ENCODE data around the gene CHN1. TPM values are rescaled to one million over a fixed set of nuclear protein-coding genes. Genes with fewer than 3 reads are reported as not detected.

Gene CHN1
- total RNA-seq, 4 donors from 2014 or later = 5.8 to 24.7 (median 9.3) TPM

DNA sequence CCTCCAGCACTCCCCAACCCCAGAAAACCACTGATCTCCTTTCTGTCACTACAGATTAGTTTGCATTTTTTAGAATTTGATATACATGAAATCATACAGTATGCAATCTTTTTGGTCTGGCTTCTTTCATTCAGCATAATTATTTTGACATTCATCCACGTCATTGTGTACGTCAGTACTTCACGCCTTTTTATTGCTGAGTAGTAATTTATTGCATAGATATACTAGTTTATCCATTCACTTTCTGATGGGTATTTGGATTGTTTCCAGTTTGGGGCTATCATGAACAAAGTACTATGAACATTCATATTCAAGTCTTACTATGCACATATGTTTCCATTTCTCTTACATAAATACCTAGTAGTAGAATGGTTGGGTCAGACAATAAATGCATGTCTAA, 20.1 kb upstream of the CHN1 start:
- TF ChIP-seq, protein P1, sequence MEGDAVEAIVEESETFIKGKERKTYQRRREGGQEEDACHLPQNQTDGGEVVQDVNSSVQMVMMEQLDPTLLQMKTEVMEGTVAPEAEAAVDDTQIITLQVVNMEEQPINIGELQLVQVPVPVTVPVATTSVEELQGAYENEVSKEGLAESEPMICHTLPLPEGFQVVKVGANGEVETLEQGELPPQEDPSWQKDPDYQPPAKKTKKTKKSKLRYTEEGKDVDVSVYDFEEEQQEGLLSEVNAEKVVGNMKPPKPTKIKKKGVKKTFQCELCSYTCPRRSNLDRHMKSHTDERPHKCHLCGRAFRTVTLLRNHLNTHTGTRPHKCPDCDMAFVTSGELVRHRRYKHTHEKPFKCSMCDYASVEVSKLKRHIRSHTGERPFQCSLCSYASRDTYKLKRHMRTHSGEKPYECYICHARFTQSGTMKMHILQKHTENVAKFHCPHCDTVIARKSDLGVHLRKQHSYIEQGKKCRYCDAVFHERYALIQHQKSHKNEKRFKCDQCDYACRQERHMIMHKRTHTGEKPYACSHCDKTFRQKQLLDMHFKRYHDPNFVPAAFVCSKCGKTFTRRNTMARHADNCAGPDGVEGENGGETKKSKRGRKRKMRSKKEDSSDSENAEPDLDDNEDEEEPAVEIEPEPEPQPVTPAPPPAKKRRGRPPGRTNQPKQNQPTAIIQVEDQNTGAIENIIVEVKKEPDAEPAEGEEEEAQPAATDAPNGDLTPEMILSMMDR (IDR thresholded peaks at IDR 0.05; ENCODE audit: low read depth) = no peak

DNA sequence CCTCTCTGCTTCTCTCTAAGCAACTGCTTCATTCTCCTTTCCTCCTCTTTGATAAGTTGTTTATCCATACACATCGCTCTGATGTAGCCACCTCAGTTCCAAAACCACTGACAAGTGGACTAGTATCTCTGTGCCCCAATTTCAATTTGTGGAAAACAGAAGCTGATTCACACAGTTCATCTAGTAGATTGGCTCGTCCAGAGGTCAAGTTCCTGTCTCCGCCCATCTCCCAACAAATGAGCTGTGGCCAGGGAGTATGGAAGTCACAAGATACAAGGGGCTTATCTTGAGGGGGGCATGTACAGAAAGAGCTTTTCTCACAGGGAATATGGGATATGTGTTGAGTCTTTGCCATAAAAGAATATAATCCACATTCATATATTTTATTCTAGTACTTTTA, 17.7 kb upstream of the CHN1 start:
- TF ChIP-seq, protein P1 (IDR thresholded peaks at IDR 0.05; ENCODE audit: low read depth) = no peak

DNA sequence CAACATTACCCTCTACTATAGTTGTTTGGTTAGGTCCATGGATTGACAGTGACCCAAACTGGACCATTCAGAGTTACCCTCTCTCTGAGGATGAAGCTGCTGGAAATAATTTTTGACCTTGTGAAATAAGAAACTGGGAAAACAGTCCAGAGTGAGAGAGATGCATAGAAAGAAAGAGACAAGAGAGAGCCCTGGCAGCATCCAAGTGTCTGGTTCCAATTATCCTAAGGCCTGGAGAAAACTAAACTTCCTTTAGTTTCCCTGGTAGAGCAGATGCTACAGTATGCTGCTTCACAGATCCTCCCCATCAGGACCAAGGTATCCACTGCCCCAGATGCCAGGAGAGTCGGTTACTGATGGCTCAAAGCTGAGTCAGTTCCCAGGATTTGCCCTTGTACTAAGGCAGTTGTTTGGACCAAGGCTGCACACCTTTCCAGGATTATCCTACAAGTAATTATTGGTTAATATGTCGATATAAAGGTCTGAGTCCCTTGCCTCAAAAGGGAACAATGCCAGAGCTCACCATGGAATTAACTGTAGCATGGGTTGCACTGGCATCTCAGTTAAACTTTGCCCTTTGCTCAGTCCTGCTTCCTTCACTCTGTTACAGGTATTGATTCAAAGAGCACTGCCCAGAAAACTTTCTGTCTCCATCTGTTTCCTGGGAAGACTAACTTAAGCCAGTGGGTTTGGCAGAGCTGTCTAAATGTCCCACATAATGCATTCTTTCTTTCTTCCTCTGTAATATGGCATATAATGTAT, 14.6 kb upstream of the CHN1 start:
- TF ChIP-seq, protein P1 (IDR thresholded peaks at IDR 0.05; ENCODE audit: low read depth) = no peak

DNA sequence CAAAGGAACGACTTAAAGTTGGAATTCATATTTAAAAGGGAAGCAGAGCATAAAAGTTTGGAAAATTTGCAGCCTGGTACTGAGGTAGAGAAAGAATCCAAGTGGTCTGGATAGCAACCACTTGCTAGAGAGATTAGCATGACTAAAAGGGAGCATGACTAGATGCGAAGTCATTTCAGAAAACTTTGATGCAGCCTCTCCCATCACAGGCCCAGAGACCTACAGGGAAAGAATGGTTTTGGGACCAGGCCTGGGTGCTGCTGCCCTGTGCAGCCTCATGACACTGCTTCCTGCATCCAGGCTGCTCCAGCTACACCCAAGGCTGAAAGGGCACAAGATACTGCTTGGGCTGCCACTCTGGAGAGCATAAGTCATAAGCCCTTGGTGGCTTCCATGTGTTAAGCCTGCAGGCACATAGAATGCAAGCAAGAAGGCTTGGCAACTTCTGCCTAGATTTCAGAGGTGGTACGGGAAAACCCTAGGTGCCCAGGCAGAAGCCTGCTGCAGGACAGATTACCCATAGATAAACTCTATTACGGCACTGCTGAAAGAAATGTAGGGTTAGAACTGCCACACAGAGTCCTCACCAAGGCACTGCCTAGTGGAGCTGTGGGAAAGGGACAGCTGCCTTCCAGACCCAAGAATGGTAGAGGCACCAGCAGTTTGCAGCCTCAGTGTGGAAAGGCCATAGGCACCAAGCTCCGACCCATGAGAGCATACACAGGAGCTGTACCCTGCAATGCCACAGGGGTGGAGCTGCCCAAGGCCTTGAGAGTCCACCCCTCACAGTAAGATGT, 12.6 kb upstream of the CHN1 start:
- TF ChIP-seq, protein P1 (IDR thresholded peaks at IDR 0.05; ENCODE audit: low read depth) = no peak

DNA sequence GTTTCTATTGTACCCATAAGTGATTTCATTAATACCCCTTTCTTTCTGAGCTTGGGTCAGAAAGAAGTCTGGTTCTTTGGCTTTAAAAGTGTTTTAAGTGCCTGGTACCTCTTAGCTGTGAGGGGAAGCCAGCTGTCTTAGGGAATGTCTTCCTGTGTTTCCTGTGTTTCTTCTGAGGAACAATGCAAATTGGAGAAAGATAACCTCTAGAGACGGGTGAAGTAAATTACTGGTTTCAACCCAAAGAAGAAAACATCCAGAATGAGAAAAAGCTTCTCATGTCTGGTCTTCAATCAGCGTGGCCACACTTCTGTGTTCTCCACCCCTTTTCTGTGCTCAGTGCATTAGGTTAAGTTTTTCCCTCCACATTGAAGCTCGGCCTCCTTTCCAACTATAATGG, 10.2 kb upstream of the CHN1 start:
- TF ChIP-seq, protein P1 (IDR thresholded peaks at IDR 0.05; ENCODE audit: low read depth) = no peak

DNA sequence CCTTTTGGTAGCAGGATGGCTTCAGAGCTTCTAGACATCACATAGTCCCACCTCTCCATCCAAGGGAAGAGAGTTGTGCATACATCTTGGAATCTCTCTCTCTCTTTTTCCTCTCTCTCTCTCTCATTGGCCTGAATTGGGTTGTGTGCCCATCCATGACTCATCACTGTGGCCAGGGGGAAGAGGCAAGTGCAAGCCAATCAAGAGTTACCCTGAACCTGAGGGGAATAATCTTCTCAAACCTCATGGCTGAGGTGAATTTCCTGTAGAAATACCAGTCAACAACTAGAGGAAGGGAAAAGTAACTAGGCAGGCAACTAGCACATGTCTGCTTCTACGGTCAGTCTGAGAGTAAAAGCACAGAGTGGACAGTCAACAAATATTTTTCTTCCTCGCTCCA, 7.3 kb upstream of the CHN1 start:
- TF ChIP-seq, protein P1 (IDR thresholded peaks at IDR 0.05; ENCODE audit: low read depth) = no peak

DNA sequence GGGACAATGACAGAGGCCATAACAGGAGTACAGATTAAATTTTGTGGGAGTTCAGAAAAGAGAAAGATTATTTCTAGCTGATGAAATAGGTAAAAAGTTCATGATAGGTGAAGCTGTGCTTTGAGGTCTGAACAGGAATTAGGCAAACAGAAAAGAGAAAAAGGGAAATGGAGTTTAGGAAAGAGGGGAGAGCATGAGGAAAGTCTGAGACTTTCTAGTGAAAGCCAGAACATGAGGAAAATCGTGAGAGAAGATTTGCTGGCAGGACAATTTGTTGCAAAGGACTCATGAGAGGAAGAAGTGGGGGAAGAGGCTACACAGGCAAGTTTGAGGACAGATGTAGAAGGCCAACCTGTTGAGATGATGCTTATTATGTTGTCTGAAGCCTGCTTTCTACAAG, 6.3 kb upstream of the CHN1 start:
- TF ChIP-seq, protein P1 (IDR thresholded peaks at IDR 0.05; ENCODE audit: low read depth) = no peak

Measured in subcutaneous adipose tissue (tissue), 4 donors.